ENCODE measurements around the gene IGFL2.
"Not testable (repeated sequence)": the region's sequence is repeated elsewhere in the genome, so short reads cannot be mapped to it uniquely, and the experiment has no call there.

Gene IGFL2

DNA sequence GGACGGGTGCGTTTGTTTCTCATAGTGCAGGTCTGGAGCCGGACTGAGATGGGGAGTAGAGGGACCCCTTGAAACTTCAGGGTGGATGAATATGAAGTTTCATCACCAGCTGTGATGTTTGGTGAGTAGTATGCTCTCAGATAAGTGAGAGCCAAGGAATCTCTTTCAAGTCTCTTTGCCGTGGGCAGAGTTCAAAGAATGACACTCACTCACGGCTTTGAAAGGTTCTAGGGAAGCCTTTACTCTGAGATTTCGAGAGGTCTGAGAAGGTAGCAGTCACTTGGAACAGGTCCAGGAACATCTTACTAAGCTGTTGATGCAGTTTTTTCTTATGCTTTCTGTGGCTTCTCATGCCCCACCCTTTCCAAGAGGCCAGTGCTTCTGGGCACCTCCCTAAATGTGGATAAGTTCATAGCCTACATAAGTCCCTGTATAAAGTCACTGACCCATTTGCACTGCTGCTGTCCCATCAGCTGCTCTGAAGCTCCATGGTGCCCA, at the start of gene IGFL2:
Gene IGFL2, plus strand, starts transcription at position 448 of the 498 bp plus-strand sequence. Its CDS starts 41 bp downstream, at position 489.
- DNase-seq = no peak

DNA sequence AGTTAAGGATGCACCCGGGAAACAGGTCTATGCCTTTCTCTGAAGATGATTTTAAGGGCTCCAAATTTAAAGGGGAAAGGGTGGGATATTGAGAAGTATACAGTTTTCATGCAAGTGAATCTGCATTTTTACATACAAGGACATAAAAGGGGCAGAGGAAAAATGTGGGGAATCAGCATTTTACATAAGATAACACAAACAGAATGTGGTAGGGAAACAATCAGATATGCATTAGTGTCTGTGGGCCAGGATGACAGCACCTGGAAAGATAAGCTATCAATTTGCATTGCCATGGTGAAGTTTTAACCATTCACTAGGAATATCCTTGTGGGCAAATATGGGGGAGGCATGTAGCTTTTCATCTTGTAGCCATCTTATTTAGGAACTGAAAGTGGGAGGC, 47.7 kb upstream of the IGFL2 start:
- DNase-seq = no peak

DNA sequence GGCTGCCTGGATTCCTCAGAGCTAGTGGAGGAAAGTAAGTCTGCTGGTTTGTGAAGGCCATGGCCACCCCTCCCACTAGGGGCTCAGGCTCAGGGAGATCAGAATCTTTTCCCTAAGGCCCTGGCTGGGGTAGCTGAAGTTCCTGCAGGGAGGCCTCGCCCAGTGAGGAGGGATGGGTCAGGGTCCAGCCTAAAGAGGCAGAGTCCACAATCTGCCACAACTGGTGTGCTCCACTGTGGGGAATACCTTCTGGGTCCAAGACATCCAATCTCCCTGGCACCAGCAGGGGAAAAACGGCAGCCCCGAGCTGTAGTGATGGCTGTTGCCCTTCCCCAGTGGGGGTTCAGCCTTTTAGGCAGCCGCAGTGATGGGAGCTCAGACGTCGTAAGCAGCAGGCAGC, 46.7 kb upstream of the IGFL2 start:
- DNase-seq = no peak

DNA sequence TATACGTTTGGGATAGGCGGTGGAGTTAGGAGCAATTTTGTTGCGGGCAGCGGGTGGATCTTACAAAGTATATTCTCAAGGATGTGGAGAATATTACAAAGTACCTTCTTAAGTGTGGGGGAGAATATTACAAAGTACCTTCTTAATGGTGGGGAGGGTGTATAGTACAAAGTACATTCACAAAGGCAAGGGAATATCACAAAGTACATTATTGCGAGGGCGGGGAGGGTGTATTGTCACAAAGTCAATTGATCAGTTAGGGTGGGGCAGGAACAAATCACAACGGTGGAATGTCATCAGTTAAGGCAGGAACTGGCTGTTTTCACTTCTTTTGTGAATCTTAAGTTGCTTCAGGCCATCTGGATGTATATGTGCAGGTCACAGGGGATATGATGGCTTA, 45.7 kb upstream of the IGFL2 start:
- DNase-seq = not testable (repeated sequence)

DNA sequence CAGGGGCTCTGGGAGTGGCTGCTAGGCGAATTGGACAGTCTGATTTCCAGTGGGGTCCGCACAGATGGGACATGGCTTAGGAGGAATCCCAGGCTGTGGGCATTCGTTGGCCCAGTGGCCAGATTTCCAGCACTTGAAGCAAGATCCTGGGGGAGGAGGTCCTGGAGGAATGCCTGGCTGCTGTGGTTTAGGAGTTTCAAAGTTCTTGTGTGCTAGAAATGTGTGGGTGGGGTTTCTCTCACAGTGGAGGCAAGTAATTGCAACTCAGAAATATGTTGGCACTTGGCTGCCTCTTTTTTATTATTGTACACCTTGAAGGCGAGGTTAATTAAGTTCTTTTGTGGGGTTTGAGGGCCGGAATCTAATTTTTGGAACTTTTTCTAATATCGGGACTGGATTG, 40.7 kb upstream of the IGFL2 start:
- no peak for DNase-seq

DNA sequence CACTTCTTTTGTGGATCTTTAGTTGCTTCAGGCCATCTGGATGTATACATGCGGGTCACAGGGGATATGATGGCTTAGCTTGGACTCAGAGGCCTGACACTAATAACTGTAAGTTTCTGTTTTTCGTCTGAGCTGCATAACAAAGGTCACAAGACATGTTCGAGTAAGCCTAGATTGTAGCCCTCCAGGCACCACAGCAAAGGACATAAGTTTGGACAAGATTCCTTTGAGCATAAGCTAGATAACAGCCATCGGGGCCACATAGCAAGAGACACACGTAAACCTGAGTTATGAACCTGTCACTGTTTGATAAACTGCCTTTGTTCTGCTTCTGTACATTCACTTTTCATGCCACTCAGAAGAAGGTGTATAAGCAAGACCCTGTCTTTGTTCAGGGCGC, 38.2 kb upstream of the IGFL2 start:
- no peak for DNase-seq

DNA sequence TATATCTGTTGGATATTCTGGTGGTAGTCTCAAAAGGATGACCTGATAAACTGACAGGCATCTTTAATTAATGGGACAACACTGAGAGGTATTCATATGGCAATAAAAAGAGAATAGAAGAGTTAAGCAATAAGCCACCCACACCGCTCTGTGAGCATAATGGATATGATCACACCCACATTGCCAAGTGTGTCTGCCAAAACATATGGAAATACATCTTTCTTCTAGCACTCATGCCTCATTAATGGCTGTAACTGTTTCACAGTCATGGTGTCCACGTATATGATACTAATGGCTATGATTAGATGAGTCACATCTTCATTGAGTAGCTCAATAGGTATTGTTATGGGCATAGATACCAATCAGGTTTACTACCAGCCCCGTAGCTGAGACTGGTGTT, 36.7 kb upstream of the IGFL2 start:
- no peak for DNase-seq

DNA sequence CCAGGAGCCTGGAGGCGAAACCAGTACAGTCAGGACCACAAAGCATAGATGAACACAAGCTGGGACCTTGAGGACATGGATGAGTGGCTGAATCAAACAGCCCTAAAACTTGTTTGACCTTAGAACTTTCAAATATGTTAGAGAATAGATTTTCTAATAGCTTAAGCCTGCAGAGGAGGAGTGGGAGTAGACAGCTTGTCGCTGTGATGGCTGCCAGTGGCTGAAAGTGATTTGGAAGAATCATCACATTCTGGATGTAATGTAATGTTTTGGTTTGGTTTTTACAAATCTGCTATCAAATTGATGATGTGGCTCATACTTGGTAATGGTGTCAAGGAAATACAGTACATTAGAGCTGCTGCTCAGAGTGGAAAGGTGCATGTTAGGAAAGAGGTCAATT, 35.5 kb upstream of the IGFL2 start:
- DNase-seq = no peak

DNA sequence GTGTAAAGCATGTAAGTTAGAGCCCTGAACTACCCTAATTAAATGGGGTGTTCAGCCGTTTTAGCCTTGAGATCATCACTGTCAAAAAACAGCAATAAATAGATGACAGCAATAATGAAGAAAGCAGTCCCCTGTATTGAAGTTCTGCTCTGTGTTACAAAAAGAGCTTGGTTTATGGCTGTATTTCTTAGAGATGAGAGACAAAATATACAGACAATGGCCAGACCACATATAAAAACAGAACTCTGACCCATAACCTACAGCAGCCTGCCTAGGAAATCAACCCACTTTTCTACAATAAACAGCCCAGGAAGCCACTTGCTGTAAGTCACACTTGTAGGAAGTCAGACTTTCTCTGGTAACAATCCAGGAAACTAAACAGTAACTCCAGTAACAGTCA, 34.3 kb upstream of the IGFL2 start:
- no peak for DNase-seq

DNA sequence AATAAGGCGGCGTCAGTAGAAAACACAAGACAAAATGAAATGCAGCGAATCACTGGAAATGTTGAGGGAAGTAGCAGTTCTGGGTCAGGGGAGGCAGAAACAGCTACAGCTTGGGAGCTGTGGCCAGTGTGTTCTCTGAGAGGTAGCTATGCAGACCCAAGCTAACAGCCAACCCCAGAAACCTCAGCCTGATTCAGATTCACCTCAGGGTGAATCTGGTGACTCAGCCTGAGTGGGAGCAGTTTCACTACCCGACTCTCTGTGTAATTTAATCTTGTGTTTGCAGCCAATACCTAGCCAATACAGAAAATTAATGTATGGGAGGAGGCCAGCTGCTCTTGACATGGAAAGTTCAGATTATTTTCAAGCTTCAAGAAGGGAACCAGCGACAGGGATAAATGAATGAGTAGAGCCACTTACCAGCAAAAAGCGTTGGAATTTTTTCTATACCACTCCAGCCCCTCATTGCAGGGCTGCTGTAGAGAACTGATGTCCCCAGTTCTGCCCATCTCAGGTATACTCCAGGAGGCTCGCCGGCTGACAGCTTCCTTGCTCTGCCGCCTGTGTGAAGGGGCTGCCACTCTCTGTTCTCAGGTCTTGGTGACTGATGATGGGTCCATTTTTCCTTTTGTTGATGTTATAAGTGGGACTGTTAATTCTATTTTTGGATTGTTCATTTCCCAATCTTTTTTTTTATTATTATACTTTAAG, 32.5 kb upstream of the IGFL2 start:
- no peak for DNase-seq

DNA sequence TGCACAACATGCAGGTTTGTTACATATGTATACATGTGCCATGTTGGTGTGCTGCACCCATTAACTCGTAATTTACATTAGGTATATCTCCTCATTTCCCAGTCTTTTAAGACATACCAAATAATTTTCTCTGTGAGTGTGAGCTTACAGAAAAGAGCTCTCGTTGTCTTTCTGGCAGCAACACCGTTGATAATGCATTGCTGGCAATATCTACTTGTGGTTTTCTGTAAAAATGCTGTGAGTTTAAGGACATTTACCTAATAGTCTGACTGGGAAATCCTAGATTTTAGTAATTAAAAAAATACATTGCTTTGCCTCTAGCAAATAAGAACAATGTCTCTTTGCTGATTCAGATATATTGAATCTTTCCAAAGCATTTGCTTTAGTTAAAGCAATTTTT, 31.9 kb upstream of the IGFL2 start:
- DNase-seq = no peak

DNA sequence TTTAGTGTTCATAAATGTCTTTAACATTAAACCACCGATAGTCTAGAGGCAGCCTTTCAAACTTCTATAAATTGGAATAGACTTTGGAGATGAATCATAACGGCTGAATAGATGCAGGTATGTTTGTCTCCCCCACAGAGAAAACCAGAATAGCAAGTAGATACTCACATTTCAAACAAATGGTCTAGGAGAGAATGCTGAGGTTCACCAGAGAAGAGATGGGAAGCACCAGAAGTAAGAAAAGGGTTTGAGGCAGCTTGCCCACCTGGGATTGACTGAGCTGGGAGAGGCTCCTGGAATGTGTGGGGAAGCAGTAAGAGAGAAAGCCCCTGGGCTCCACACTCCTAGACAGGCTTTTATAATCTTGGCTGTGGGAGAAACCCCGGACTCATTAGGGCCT, 29.9 kb upstream of the IGFL2 start:
- no peak for DNase-seq

DNA sequence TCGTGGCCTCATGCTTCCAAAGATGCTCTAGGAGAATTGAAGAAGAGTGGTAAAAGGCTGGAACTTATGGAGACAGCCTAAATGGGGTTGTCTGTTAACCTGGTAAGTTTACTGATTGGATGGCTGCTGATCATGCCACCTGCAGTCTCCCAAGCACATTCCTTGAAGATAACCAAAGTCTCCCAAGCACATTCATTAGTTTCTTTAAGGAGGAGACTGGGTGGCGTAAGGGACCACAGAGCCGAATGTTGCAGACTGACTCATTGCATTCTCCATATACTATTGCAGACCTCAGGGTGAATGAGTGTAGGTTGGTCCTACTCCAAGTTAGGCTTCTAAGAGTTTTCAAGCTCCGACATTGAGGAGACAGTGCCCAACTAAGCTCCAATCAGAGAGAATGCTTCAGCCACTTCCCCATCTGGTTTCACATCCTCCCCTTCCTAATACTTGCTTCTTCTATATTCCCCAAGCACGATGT, 23.4 kb upstream of the IGFL2 start, which contains the start of gene IGFL3:
Gene IGFL3, minus strand, starts transcription at position 51 of the 478 bp plus-strand sequence. Its CDS starts 39 bp downstream, at position 12.
- DNase-seq = no peak

DNA sequence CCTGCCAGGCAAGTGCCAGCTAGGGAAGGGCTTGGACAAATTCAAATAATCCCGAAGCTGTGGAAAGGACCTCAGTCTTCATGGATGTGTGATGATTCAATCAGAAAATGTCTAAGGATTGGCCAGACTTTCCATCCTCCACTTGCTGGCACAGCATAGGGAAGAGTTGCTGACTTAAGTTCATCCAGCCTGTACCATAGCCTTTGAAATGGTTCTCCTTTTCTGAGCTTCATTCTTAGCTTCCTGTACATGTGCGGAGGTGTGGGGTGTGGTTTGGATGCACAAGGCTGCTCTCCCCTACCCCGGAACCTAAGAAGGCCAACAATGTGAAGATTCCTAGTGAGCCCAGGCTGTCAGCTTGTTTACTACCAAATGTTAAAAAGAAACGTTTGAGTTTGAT, 22.6 kb upstream of the IGFL2 start:
- DNase-seq = no peak

DNA sequence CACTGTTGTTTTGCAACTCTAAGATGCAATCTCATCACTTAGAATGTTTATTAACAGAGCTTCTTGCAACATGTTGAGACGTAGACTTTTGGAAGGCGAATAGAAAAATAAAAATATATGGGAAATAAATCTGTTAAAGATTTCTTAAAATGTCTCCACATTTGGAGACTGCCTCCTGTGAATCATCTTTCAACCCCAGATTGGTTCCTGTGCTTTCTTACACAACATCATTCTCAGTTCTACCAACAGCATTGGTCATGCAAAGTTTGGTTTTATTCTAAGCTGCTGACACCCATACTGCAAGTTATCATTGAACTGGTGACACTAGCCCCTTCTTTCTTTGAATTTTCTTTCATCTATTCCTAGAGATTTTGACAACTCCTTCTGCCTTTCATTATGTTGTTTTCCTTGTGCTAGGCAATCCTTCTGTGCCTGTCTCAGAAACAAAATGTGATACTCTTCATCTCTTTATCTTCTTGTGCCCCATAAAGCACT, 21.9 kb upstream of the IGFL2 start:
- DNase-seq = no peak

DNA sequence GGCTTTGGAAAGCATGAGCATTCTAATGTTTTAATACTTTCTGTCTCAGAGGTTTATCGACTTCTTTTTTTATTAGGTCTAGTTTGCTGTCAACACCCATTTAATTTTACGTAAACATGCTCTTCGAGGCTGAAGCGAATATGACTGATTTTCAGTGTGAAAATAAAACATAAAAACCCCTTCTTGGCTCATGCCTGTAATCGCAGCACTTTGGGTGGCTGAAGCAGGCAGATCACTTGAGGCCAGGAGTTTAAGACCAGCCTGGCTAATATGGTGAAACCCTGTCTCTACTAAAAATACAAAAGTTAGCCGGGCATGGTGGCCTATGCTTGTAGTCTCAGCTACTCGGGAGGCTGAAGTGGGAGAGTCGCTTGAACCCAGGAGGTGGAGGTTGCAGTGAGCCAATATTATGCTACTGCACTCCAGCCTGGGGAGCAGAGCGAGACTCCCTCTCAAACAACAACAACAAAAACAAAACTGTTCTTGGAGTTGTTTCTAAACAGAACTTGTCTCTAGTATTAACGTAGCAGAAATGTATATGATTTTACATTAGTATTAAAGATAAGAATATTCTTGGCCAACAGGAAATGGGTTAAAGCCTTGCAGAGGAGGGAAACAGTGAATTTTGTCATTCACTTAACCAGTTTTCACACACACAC, 16.4 kb upstream of the IGFL2 start:
- no peak for DNase-seq

DNA sequence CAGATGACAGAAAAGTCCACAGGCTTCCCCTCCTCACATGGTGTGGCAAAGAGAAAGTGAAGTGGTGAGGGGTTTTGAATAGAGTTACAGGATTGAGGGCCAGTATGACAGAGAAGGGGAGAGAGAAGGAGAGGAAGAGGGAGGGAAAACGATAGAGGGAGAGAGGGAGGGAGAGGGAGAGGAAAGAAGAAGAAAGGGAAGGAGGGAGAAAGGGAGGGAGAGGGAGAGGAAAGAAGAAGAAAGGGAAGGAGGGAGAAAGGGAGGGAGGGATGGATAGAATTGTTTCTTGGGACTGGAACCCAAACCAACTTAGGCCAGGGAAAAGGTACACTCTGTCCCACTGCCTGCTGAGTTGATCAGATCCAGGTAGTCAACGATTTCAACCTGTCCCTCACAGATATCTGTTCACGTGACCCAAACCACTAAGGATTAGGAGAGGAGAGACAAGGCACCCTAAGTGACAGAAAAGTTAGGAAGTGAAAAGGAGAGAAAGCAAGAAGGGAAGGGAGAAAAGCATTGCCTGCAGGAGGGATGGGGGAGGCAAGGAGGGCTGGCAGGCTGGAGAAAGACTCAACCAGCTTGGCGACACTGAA, 15.4 kb upstream of the IGFL2 start:
- no peak for DNase-seq

DNA sequence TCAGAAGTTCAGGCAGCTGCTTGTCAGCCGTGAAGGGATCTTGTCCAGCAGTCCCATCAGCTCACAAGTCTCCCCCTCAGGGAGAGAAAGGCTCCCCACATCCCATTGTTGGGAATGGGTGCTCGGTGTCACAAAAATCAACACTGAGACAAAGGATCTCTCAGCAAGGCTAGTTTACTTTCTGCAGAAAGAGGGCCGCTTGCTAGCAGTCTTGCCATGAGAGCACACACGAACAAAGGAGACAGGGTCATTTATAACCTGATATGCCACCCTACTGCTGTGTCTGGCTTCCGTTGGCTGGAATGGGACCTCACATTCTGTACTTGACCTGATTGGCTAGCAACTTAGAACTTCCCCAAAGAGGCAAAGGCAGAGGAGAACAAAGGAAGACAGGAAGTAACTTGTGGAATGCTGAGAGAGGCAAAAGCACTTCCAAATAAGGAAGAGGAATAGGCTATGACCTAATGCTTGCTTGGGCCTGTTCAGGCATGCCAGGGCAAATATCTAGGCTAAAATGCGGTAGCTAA, 14.9 kb upstream of the IGFL2 start:
- no peak for DNase-seq

DNA sequence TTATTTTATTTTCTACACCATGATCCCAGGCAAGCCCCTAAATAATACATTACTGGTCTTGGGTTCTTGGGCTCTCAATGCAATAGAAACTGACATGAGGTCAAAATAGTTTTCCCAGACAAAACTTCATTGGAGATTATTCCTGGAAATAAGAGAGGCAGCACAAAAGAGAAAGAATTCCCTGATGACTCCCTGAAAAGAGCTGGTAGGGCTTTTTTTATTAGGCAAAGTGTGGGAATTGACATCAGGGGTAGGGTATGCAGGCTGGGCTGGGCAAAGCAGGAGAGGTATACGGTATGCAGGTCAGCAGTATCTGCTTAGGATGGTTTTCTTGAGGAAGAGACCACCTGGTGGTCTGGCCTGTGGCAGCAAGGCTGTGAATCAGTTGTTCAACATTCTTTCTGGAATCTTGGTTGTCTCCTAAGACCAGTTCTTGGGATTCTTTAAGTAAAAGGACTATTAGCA, 14.2 kb upstream of the IGFL2 start:
- DNase-seq = no peak

DNA sequence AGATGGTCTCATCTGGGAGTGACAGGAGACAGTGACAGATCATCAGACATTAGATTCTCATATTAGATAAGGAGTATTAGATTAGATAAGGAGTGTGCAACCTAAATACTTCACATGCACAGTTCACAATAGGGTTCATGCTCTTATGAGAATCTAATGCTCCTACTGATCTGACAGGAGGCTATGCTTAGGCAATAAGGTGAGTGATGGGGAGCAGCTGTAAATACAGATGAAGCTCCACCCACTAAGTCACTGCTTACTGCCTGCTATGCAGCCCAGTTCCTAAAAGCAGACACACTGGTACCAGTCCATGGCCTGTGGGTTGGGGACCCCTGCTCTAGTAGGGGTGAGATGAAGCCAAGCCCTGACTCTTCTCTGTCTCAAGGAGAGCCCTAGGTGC, 13.5 kb upstream of the IGFL2 start:
- DNase-seq = no peak

DNA sequence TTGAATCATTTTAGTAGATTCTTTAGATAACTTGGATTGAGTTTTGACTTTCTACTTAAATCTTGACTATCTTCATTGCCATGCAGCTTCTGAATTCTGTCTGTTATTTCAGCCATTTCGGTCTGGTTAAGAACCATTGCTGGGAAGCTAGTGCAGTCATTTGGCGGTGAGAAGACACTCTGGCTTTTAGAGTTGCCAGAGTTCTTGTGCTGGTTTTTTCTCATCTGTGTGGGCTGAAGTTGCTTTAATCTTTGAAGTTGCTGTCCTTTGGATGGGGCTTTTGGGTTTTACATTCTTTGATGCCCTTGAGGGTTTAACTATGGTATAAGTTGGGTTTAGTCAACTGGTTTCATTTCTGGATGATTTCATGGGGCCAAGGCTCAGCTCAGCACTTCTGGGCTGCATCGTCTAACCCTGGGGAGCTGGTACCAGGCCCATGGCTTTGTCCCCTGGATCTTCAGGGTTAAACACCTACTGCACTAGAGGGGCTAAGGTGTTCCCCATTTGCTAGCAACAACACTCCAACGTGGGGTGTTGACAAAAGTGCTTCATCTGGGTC, 10.0 kb upstream of the IGFL2 start:
- no peak for DNase-seq

DNA sequence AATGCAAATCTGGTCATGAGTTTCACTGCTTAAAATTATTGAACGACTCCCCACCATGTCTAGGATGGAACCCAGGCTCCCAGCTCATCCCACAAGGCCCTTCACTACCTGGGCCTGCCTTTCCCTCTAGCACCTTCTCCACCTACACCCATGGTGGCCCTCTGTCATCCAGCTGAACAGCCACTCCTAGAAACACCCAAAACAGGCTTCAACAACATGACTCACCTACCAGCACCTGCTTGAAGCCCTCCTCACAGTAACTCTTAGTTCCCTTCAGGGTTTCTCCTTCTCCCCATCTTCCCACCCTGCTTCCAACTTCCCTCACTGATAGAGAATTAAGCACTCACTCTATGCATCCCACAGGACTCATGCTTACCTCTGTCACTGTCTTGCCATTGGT, 6.6 kb upstream of the IGFL2 start:
- DNase-seq = no peak

DNA sequence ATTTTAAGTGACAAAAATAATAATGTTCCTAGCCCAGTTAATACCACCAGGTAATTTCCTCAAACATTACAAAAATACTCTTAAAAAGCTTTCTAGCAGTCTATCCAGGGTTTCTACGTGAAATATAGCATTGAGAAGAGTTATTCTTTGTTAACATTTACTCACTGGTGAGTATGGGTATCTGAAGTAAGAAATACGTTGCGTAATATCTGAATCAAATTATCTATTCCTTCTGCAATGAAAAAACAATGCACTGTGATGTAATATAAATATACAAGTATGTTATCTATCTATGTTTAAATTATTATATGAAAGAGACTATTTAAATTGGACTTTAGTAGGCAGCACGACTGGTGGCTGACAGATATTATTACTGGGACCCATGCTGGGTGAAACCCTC, 5.7 kb upstream of the IGFL2 start:
- DNase-seq = no peak

Data from CD4-positive, alpha-beta T cell treated with Interferon gamma for 1 hour (primary cell).